ENCODE data around the gene DDX39A.

DNA sequence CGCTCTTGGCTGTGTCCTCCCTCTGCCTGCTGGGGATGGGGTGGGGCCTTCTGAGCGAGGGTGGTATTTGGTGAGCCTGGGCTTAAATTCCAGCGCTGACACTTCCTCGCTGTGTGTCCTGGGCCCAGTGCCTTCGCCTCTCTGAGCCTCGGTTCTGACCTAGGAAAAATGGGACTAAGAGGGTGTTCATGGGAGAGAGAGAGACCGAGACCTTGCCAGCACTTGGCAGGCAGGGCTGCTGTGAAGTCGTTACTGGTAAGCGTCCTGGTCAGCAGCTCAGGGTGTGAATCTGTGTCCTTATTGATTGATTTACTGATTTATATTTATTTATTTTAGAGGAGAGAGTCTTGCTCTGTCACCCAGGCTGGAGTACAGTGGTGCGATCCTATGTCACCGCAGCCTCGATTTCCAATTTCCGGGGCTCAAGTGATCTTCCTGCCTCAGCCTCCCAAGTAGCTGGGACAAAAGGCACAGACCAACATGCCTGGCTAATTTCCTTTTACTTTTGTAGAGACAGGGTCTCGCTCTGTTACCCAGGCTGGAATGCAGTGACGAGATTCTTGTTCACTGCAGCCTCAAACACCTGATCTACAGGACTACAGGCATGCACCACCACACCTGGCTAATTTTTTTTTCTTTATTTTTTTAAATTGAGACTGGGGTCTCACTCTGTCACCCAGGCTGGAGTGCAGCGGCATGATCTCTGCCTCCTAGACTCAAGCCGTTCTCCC, 16.3 kb upstream of the DDX39A start:
- TF ChIP-seq, protein P1, sequence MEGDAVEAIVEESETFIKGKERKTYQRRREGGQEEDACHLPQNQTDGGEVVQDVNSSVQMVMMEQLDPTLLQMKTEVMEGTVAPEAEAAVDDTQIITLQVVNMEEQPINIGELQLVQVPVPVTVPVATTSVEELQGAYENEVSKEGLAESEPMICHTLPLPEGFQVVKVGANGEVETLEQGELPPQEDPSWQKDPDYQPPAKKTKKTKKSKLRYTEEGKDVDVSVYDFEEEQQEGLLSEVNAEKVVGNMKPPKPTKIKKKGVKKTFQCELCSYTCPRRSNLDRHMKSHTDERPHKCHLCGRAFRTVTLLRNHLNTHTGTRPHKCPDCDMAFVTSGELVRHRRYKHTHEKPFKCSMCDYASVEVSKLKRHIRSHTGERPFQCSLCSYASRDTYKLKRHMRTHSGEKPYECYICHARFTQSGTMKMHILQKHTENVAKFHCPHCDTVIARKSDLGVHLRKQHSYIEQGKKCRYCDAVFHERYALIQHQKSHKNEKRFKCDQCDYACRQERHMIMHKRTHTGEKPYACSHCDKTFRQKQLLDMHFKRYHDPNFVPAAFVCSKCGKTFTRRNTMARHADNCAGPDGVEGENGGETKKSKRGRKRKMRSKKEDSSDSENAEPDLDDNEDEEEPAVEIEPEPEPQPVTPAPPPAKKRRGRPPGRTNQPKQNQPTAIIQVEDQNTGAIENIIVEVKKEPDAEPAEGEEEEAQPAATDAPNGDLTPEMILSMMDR (IDR thresholded peaks at IDR 0.05) = no peak
- TF ChIP-seq EZH2phosphoT487 (IDR thresholded peaks at IDR 0.05; ENCODE audit: borderline replicate concordance, low read depth) = no peak
- no peak for TF ChIP-seq SMC3 (IDR thresholded peaks at IDR 0.05; ENCODE audit: low read depth, low read length)
- no peak for TF ChIP-seq RAD21 (IDR thresholded peaks at IDR 0.05; ENCODE audit: low read length)
- no peak for TF ChIP-seq SIN3A (IDR thresholded peaks at IDR 0.05; ENCODE audit: borderline replicate concordance, low read depth, low read length)
- TF ChIP-seq POLR2AphosphoS5 (IDR thresholded peaks at IDR 0.05; ENCODE audit: low read depth, low read length) = no peak
- no peak for TF ChIP-seq EP300 (IDR thresholded peaks at IDR 0.05; ENCODE audit: borderline replicate concordance in 1 of 2, low read depth in 1 of 2, low read length in 1 of 2)
- no peak for TF ChIP-seq NFIC (IDR thresholded peaks at IDR 0.05; ENCODE audit: borderline replicate concordance)
- TF ChIP-seq CHD2 (IDR thresholded peaks at IDR 0.05; ENCODE audit: low read length, partially characterized antibody) = no peak
- no peak for TF ChIP-seq MEF2A (IDR thresholded peaks at IDR 0.05; ENCODE audit: borderline replicate concordance, low read depth)
- TF ChIP-seq, protein P2, sequence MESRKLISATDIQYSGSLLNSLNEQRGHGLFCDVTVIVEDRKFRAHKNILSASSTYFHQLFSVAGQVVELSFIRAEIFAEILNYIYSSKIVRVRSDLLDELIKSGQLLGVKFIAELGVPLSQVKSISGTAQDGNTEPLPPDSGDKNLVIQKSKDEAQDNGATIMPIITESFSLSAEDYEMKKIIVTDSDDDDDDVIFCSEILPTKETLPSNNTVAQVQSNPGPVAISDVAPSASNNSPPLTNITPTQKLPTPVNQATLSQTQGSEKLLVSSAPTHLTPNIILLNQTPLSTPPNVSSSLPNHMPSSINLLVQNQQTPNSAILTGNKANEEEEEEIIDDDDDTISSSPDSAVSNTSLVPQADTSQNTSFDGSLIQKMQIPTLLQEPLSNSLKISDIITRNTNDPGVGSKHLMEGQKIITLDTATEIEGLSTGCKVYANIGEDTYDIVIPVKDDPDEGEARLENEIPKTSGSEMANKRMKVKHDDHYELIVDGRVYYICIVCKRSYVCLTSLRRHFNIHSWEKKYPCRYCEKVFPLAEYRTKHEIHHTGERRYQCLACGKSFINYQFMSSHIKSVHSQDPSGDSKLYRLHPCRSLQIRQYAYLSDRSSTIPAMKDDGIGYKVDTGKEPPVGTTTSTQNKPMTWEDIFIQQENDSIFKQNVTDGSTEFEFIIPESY (IDR thresholded peaks at IDR 0.05; ENCODE audit: borderline replicate concordance, low read depth) = no peak
